IPS-20b (cell line): ENCODE data around the gene CACNA1B.
"Not testable (repeated sequence)": the region's sequence is repeated elsewhere in the genome, so short reads cannot be mapped to it uniquely, and the experiment has no call there.

Source experiments
- H3K27ac ChIP-seq: one replicate; pipeline ENCODE4 v1.5.1; 2013; ENCODE audit warnings: low read length
- H3K27me3 ChIP-seq: 2 replicates; pipeline ENCODE4 v1.6.1; 2013; ENCODE audit warnings: mild to moderate bottlenecking, low read length, inconsistent platforms; ENCODE audit not compliant: insufficient read depth
- H3K36me3 ChIP-seq: 2 replicates; pipeline ENCODE4 v1.6.1; 2013; ENCODE audit warnings: low read depth, mild to moderate bottlenecking, inconsistent platforms, low read length, moderate library complexity; ENCODE audit not compliant: insufficient read depth
- H3K4me1 ChIP-seq: 2 replicates; pipeline ENCODE4 v1.6.1; 2013; ENCODE audit warnings: mild to moderate bottlenecking, control low read depth, inconsistent platforms, low read length, moderate library complexity; ENCODE audit not compliant: insufficient read depth
- H3K4me3 ChIP-seq: 2 replicates; pipeline ENCODE4 v1.5.1; 2013; ENCODE audit warnings: mild to moderate bottlenecking, low read length, inconsistent platforms
- H3K9ac ChIP-seq: 2 replicates; pipeline ENCODE4 v1.6.1; 2013; ENCODE audit warnings: low read depth, mild to moderate bottlenecking, inconsistent platforms, low read length, moderate library complexity
- H3K9me3 ChIP-seq: 2 replicates; pipeline ENCODE4 v1.6.1; 2013; ENCODE audit warnings: mild to moderate bottlenecking, low read depth, low read length, inconsistent platforms; ENCODE audit not compliant: insufficient read depth

The CACNA1B gene

GRCh38 chr9:138009803-138010690 is 132.5 kb downstream of the CACNA1B start:
- Histone ChIP-seq H3K9ac (no peak overlapping the region), H3K4me1 (no peaks in the 10 kb centered on the region)

GRCh38 chr9:138010861-138011260 is 133.3 kb downstream of the CACNA1B start:
- H3K27ac ChIP-seq = no peak overlapping the region
- no peaks in the 10 kb centered on the region for H3K4me1 ChIP-seq
- H3K4me3 ChIP-seq = no peak overlapping the region
- H3K9ac ChIP-seq = no peak overlapping the region
- no peaks in the 10 kb centered on the region for H3K36me3 ChIP-seq
- H3K9me3 ChIP-seq = no peaks in the 10 kb centered on the region
- H3K27me3 ChIP-seq = no peaks in the 10 kb centered on the region

More at GRCh38 chr9:138009803-138010690, 132.5 kb downstream of the CACNA1B start:
- Histone ChIP-seq H3K27ac (no peak overlapping the region), H3K9me3 (no peaks in the 10 kb centered on the region), H3K27me3 (no peaks in the 10 kb centered on the region), H3K4me3 (no peak overlapping the region), H3K36me3 (no peaks in the 10 kb centered on the region)

- Histone ChIP-seq H3K4me3 (no peak overlapping the region), H3K27me3 (no peaks in the 10 kb centered on the region), H3K36me3 (no peaks in the 10 kb centered on the region), H3K4me1 (no peaks in the 10 kb centered on the region), H3K27ac (no peak overlapping the region), H3K9me3 (no peaks in the 10 kb centered on the region), H3K9ac (no peak overlapping the region)
These were observed 134.4 kb downstream of the CACNA1B start for GRCh38 chr9:138011951-138012500.

GRCh38 chr9:138013273-138013672 is 135.7 kb downstream of the CACNA1B start:
- H3K9me3 ChIP-seq = no peaks in the 10 kb centered on the region
- no peaks in the 10 kb centered on the region for H3K36me3 ChIP-seq
- no peak overlapping the region for H3K9ac ChIP-seq
- H3K4me3 ChIP-seq = no peak overlapping the region
- no peaks in the 10 kb centered on the region for H3K4me1 ChIP-seq
- no peaks in the 10 kb centered on the region for H3K27me3 ChIP-seq
- H3K27ac ChIP-seq = no peak overlapping the region

GRCh38 chr9:138013836-138014562 is 136.4 kb downstream of the CACNA1B start:
- no peaks in the 10 kb centered on the region for H3K27me3 ChIP-seq
- no peak overlapping the region for H3K9ac ChIP-seq
- H3K27ac ChIP-seq = no peak overlapping the region
- H3K4me1 ChIP-seq = no peaks in the 10 kb centered on the region
- H3K36me3 ChIP-seq = no peaks in the 10 kb centered on the region
- H3K4me3 ChIP-seq = no peak overlapping the region
- no peaks in the 10 kb centered on the region for H3K9me3 ChIP-seq

- Histone ChIP-seq H3K4me1 (no peaks in the 10 kb centered on the region), H3K36me3 (no peaks in the 10 kb centered on the region), H3K9ac (no peak overlapping the region), H3K9me3 (no peaks in the 10 kb centered on the region), H3K4me3 (no peak overlapping the region), H3K27ac (no peak overlapping the region), H3K27me3 (no peaks in the 10 kb centered on the region)
These were observed 137.0 kb downstream of the CACNA1B start for GRCh38 chr9:138014563-138014945.

GRCh38 chr9:138015021-138015829 is 137.6 kb downstream of the CACNA1B start:
- Histone ChIP-seq H3K36me3 (no peaks in the 10 kb centered on the region), H3K4me3 (no peak overlapping the region), H3K9ac (no peak overlapping the region), H3K27me3 (no peaks in the 10 kb centered on the region), H3K4me1 (no peaks in the 10 kb centered on the region), H3K27ac (no peak overlapping the region), H3K9me3 (no peaks in the 10 kb centered on the region)

- no peaks in the 10 kb centered on the region for H3K27me3 ChIP-seq
- H3K36me3 ChIP-seq = no peaks in the 10 kb centered on the region
- H3K9me3 ChIP-seq = no peaks in the 10 kb centered on the region
- H3K9ac ChIP-seq = no peak overlapping the region
- no peaks in the 10 kb centered on the region for H3K4me1 ChIP-seq
- H3K27ac ChIP-seq = no peak overlapping the region
- no peak overlapping the region for H3K4me3 ChIP-seq
These were observed 139.0 kb downstream of the CACNA1B start for GRCh38 chr9:138016406-138017187.

GRCh38 chr9:138017200-138017599 is 139.6 kb downstream of the CACNA1B start:
- Histone ChIP-seq H3K4me1 (no peaks in the 10 kb centered on the region), H3K4me3 (no peak overlapping the region), H3K9me3 (no peaks in the 10 kb centered on the region), H3K36me3 (no peaks in the 10 kb centered on the region), H3K27me3 (peaks cover 4% of the 10 kb centered on the region), H3K27ac (no peak overlapping the region), H3K9ac (no peak overlapping the region)

GRCh38 chr9:138019514-138019913 is 141.9 kb downstream of the CACNA1B start:
- not testable (repeated sequence) for H3K9ac ChIP-seq, H3K36me3 ChIP-seq, H3K9me3 ChIP-seq, H3K27ac ChIP-seq, H3K4me1 ChIP-seq, H3K4me3 ChIP-seq
- peaks cover 24% of the 10 kb centered on the region for H3K27me3 ChIP-seq
